Erythroblast (primary cell): Measurements from ENCODE around the gene TLR4.

ENCODE experiments used
- GATA1 ChIP-seq: IDR thresholded peaks from 2 replicates; pipeline ENCODE4 v1.6.1; 2011; ENCODE audit warnings: low read depth, mild to moderate bottlenecking, control low read depth, low read length, moderate library complexity
- POLR2A ChIP-seq: IDR thresholded peaks from 2 replicates; pipeline ENCODE4 v1.6.1; 2011; ENCODE audit warnings: mild to moderate bottlenecking, low read length

DNA sequence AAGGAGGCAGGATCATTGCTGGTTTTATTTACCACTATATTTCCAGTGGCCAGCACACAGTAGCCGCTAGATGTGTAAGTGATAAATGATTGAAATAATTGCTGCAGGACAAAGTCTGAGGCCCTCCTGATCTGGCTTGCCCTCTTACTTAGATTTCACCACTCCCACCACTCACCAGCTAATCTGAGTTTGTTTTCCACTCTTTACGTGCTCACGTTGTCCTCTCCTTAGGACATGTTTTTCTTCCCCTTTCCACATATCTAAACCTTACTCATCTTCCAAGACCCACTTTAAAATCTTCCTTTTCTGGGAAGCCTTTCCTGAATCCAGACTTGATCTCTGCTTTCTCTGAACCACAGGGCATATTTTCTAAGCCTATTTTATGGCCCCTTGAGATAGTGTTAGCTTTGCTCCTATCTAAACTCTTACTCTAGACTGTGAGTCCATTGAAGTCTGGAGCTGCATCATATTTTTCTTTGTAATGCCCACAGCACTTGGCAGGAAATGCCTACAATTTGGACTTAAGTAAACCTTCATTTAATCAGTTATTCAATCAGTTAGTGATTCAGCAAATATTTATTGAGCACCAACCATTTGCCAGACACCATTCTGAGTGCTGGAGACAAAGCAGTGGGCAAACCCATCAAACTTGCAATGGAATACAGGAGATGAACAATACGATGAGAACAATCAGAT is 2.4 kb downstream of the TLR4 start:
- no peak for TF ChIP-seq POLR2A
- TF ChIP-seq GATA1 = no peak
